CD4-positive, alpha-beta T cell (primary cell): ENCODE measurements around the gene PBX2. TPM values are rescaled to one million over a fixed set of nuclear protein-coding genes. Genes with fewer than 3 reads are reported as not detected.

Source experiments
- ATAC-seq: fragments of 200-7000 bp; cut with Tn5 transposase; one replicate; pipeline ENCODE4 v1.10.0; 2022; ENCODE audit warnings: mild to moderate bottlenecking; ENCODE audit not compliant: poor library complexity
- CTCF ChIA-PET: fragments of 350-600 bp; sonication (Branson Sonifier 250); formaldehyde crosslinking; loops from one replicate; lab custom pipeline; 2021; ENCODE audit warnings: antibody characterized with exemption, inconsistent platforms; lab: Charles Lee
- POLR2A ChIA-PET: fragments of 350-600 bp; sonication (Branson Sonifier 250); formaldehyde crosslinking; loops from one replicate; lab custom pipeline; 2021; ENCODE audit warnings: antibody characterized with exemption, inconsistent platforms; lab: Charles Lee
- DNase-seq, 14 experiments: peaks; one replicate each; pipeline ENCODE4 v3.0.0-alpha.2; 2013 to 2020; ENCODE audit warnings: mixed read lengths in 2 of 14
- H3K27ac ChIP-seq, 2 donors: one replicate each; pipeline versions ENCODE4 v1.5.1 to v1.7.0; 2013; ENCODE audit warnings: low read length in 2 of 2, low read depth in 1 of 2, mild to moderate bottlenecking in 1 of 2
- H3K27me3 ChIP-seq, 2 experiments: 1 replicate in 1 of 2; 2 replicates in 1 of 2; pipeline versions ENCODE4 v1.6.1 to v1.7.0; 2013; ENCODE audit warnings: low read length in 2 of 2, control low read depth in 1 of 2, mild to moderate bottlenecking in 1 of 2, moderate library complexity in 1 of 2; ENCODE audit not compliant: insufficient read depth in 2 of 2, control insufficient read depth in 1 of 2
- H3K36me3 ChIP-seq: one replicate; pipeline ENCODE4 v1.6.1; 2013; ENCODE audit warnings: low read length, control low read depth; ENCODE audit not compliant: insufficient read depth
- H3K4me1 ChIP-seq: one replicate; pipeline ENCODE4 v1.6.1; 2013; ENCODE audit warnings: low read length, control low read depth; ENCODE audit not compliant: insufficient read depth
- H3K4me3 ChIP-seq: one replicate; pipeline ENCODE4 v1.5.1; 2013; ENCODE audit warnings: mild to moderate bottlenecking, low read length, moderate library complexity
- H3K9me3 ChIP-seq, 2 experiments: 1 replicate in 1 of 2; 2 replicates in 1 of 2; pipeline versions ENCODE4 v1.6.1 to v1.7.0; 2013; ENCODE audit warnings: low read length in 2 of 2, mild to moderate bottlenecking in 2 of 2, control low read depth in 1 of 2, moderate library complexity in 1 of 2; ENCODE audit not compliant: control insufficient read depth in 1 of 2, insufficient read depth in 1 of 2
- H3K27ac Mint-ChIP-seq: one replicate; pipeline ENCODE4 v1.8.0; 2020; ENCODE audit warnings: mixed read lengths
- H3K27me3 Mint-ChIP-seq: one replicate; pipeline ENCODE4 v1.8.0; 2021; ENCODE audit warnings: mixed read lengths
- H3K36me3 Mint-ChIP-seq: one replicate; pipeline ENCODE4 v1.8.0; 2021; ENCODE audit warnings: low read depth, mixed read lengths
- H3K4me1 Mint-ChIP-seq: one replicate; pipeline ENCODE4 v1.8.0; 2021; ENCODE audit warnings: low read depth, mixed read lengths
- H3K4me3 Mint-ChIP-seq: one replicate; pipeline ENCODE4 v1.8.0; 2020; ENCODE audit warnings: mild to moderate bottlenecking, mixed read lengths
- H3K9me3 Mint-ChIP-seq: one replicate; pipeline ENCODE4 v1.8.0; 2020; ENCODE audit warnings: mixed read lengths
- intact Hi-C, 2 experiments: fragments of 100-400 bp; cut with DNase I in 1 of 2; cut with micrococcal nuclease in 1 of 2; formaldehyde crosslinking; loops; one replicate each; pipeline versions ENCODE4 v1.15.1 to v1.9.0; 2023 to 2025; cut with DNase I, micrococcal nuclease
- total RNA-seq, 174 experiments: library from RNA in 2 of 174; stranded (reverse) in 2 of 174; gene quantifications; one replicate each; pipeline ENCODE4 v1.2.3 and lab custom pipeline; 2021 to 2026
- TF ChIP-seq, protein P1 (sequence below): fragments of 200-600 bp; IDR thresholded peaks from one replicate; pipeline ENCODE4 v1.8.0; 2022; ENCODE audit warnings: antibody characterized with exemption, mild to moderate bottlenecking

Gene PBX2
- total RNA-seq, 2 experiments from 2014 or later, result 62.0 to 65.6 TPM

DNA sequence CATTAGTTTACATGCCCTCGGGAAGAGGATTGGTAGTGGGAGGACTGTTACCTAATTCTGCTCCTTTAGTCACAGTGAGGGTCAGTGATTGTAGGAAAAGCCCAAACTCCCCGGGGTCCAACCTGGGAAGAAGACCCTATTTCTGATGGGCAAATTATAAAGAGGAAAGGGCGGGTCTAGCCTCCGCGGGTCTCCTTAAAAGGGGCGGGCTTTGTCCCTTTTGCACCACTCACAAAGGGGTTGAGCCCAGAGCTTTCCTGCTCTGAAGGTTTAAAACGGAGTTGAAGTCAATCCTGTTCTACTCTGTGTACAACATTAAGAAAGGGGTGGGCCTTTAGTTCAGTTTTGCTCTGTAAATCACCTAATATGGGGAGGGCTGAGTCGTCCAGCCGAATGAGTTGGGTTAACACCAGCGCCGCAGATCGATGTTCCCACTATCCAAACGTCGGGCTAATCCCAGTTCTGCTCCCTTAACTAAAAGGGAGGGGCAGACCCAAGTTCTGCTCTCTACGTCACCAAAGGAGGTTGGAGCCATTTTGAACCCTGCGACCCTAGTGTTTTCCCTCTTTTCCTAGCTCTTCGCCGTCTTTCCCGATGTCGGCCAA is 12.7 kb downstream of the PBX2 start:
- Mint-ChIP-seq H3K27me3 (no peaks in the 10 kb centered on the region), H3K4me3 (peak overlapping the region; percentile 91), H3K36me3 (peaks cover 46% of the 10 kb centered on the region), H3K9me3 (no peaks in the 10 kb centered on the region), H3K4me1 (peaks cover 71% of the 10 kb centered on the region), H3K27ac (peak overlapping the region; percentile 85)
- TF ChIP-seq, protein P1, sequence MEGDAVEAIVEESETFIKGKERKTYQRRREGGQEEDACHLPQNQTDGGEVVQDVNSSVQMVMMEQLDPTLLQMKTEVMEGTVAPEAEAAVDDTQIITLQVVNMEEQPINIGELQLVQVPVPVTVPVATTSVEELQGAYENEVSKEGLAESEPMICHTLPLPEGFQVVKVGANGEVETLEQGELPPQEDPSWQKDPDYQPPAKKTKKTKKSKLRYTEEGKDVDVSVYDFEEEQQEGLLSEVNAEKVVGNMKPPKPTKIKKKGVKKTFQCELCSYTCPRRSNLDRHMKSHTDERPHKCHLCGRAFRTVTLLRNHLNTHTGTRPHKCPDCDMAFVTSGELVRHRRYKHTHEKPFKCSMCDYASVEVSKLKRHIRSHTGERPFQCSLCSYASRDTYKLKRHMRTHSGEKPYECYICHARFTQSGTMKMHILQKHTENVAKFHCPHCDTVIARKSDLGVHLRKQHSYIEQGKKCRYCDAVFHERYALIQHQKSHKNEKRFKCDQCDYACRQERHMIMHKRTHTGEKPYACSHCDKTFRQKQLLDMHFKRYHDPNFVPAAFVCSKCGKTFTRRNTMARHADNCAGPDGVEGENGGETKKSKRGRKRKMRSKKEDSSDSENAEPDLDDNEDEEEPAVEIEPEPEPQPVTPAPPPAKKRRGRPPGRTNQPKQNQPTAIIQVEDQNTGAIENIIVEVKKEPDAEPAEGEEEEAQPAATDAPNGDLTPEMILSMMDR, result no peak
- H3K27ac ChIP-seq, result peak overlapping the region; percentile 93 to 98
- ATAC-seq (peak; percentile 8), DNase-seq (peak in 6 of 14 experiments; percentile 27 to 63 (median 40))
- POLR2A ChIA-PET, result interaction anchor here (0.9 to 8.1 kb wide), 9 partner anchors 8 to 795 kb away, joined by 3 to 242 read pairs (median 4); partner anchors contain the start of genes ATF6B, BAG6, FKBPL and GPSM3
- H3K27me3 ChIP-seq, result no peaks in the 10 kb centered on the region
- intact Hi-C loops, result loop anchor here (1.0 to 10.0 kb wide), 3 partner anchors 47 to 220 kb away; partner anchors contain the start of genes FKBPL (in 2 of the 2), DXO (in 1 of the 2), NELFE (in 1 of the 2) and SKIC2 (in 1 of the 2)
- peaks cover 22% of the 10 kb centered on the region for H3K36me3 ChIP-seq
- H3K9me3 ChIP-seq, result no peaks in the 10 kb centered on the region
- peak overlapping the region; percentile 91 for H3K4me3 ChIP-seq
- CTCF ChIA-PET, result interaction anchor here (0.9 to 2.8 kb wide), 2 partner anchors 18 to 48 kb away, joined by 3 to 14 read pairs; no protein-coding TSS in a partner anchor
- peaks cover 76% of the 10 kb centered on the region for H3K4me1 ChIP-seq

DNA sequence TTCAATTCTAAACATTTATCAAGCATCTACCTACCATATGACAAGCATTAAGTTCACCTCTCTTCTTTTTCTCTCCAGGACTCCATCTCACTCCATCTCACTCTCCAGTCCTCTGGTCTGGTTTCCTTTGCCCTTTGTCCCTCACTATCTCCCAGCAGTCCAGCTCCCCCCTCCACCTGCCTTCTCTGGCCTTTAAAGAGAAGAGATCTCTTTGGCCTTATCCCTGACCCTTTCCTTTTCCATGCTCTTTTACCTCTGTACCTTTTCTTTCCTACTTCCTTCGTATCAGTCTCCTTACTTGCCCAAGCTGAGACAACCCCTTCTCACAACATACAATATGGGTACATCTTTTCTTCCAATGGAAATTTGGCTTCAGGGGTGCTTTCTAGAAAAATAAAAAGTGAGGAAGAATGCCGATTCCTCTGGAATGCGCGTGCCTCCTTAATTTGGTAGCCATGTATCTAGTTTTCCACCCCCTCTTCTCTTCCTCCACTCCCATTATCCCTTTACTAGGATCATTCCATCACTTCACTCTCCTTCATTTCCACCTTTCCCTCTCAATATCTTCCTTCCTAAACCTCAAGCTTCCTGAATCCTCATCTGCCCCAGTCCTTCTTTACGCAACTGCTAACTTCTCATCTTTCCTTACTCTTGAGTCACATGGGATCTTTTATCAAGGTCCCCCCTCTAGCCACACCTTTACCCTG is 13.4 kb downstream of the PBX2 start:
- peak overlapping the region; percentile 91 for H3K4me3 Mint-ChIP-seq
- no peak for DNase-seq
- intact Hi-C loops, result loop anchor here (1.0 to 10.0 kb wide), 5 partner anchors 15 to 219 kb away; partner anchors contain the start of genes FKBPL (in 2 of the 2), DXO (in 1 of the 2), NELFE (in 1 of the 2) and SKIC2 (in 1 of the 2)
- H3K9me3 Mint-ChIP-seq, result no peaks in the 10 kb centered on the region
- peak overlapping the region; percentile 85 for H3K27ac Mint-ChIP-seq
- POLR2A ChIA-PET, result interaction anchor here (1.0 to 8.1 kb wide), 9 partner anchors 8 to 795 kb away, joined by 3 to 242 read pairs (median 4); partner anchors contain the start of genes ATF6B, BAG6, FKBPL and GPSM3
- H3K36me3 Mint-ChIP-seq, result peaks cover 39% of the 10 kb centered on the region
- no peaks in the 10 kb centered on the region for H3K27me3 Mint-ChIP-seq
- TF ChIP-seq, protein P1, result no peak
- H3K9me3 ChIP-seq, result no peaks in the 10 kb centered on the region
- ATAC-seq, result no peak
- CTCF ChIA-PET, result interaction anchor here (2.8 kb wide), 1 partner anchor 19 kb away, joined by 14 read pairs; no protein-coding TSS in a partner anchor
- H3K27me3 ChIP-seq, result no peaks in the 10 kb centered on the region
- peaks cover 71% of the 10 kb centered on the region for H3K4me1 Mint-ChIP-seq
- peak overlapping the region; percentile 91 for H3K4me3 ChIP-seq
- peak overlapping the region; percentile 93 to 98 for H3K27ac ChIP-seq
- H3K4me1 ChIP-seq, result peaks cover 71% of the 10 kb centered on the region
- H3K36me3 ChIP-seq, result peaks cover 16% of the 10 kb centered on the region
